ENCODE measurements around the gene RBM10.
A peak's percentile ranks its signal among the peaks of the same experiment; 100 is the strongest.
"Not testable (repeated sequence)": the region's sequence is repeated elsewhere in the genome, so short reads cannot be mapped to it uniquely, and the experiment has no call there.

The RBM10 gene

GRCh38 chrX:47144626-47145394 is at the start of gene RBM10, which contains the start of gene NDUFB11:
Gene RBM10 (plus strand): TSS chrX:47145221. CDS start chrX:47147482, 2,261 bp downstream.
Gene NDUFB11 (minus strand): TSS chrX:47144702. CDS start chrX:47144679, 23 bp downstream.
- peak within 1 kb of the TSS; percentile 99 to 100 for H3K27ac Mint-ChIP-seq
- ATAC-seq = peak; percentile 96
- H3K4me1 Mint-ChIP-seq = peaks cover 32% of the 10 kb centered on the region

GRCh38 chrX:47097018-47097417 is 48.0 kb upstream of the RBM10 start:
- Mint-ChIP-seq H3K27ac (no peak overlapping the region), H3K4me3 (no peak overlapping the region), H3K4me1 (no peaks in the 10 kb centered on the region), H3K27me3 (no peaks in the 10 kb centered on the region), H3K9me3 (no peaks in the 10 kb centered on the region)
- ATAC-seq (no peak), DNase-seq (no peak)

More at GRCh38 chrX:47144626-47145394, at the start of gene RBM10, which contains the start of gene NDUFB11:
- Mint-ChIP-seq H3K9me3 (no peaks in the 10 kb centered on the region), H3K27me3 (no peaks in the 10 kb centered on the region), H3K4me3 (peak within 1 kb of the TSS; percentile 98 to 99)
- DNase-seq = peak; percentile 86 to 95

GRCh38 chrX:47098338-47099094 is 46.5 kb upstream of the RBM10 start:
- H3K9me3 Mint-ChIP-seq = no peaks in the 10 kb centered on the region
- no peaks in the 10 kb centered on the region for H3K4me1 Mint-ChIP-seq
- H3K27me3 Mint-ChIP-seq = no peaks in the 10 kb centered on the region
- ATAC-seq (no peak), DNase-seq (no peak)
- H3K27ac Mint-ChIP-seq = no peak overlapping the region
- no peak overlapping the region for H3K4me3 Mint-ChIP-seq

- no peak for ATAC-seq
- DNase-seq = no peak
- Mint-ChIP-seq H3K27me3 (no peaks in the 10 kb centered on the region), H3K27ac (no peak overlapping the region), H3K4me1 (no peaks in the 10 kb centered on the region), H3K9me3 (no peaks in the 10 kb centered on the region), H3K4me3 (no peak overlapping the region)
Measured at GRCh38 chrX:47101206-47101605, 43.8 kb upstream of the RBM10 start.

- not testable (repeated sequence) for ATAC-seq
Measured at GRCh38 chrX:47110936-47111615, 33.9 kb upstream of the RBM10 start.

GRCh38 chrX:47112316-47112954 is 32.6 kb upstream of the RBM10 start:
- DNase-seq = no peak
- Mint-ChIP-seq H3K4me1 (no peaks in the 10 kb centered on the region), H3K9me3 (no peaks in the 10 kb centered on the region), H3K27ac (no peak overlapping the region), H3K4me3 (no peak overlapping the region), H3K27me3 (no peaks in the 10 kb centered on the region)
- ATAC-seq = no peak

More at GRCh38 chrX:47110936-47111615, 33.9 kb upstream of the RBM10 start:
- H3K9me3 Mint-ChIP-seq, DNase-seq, H3K4me3 Mint-ChIP-seq, H3K27me3 Mint-ChIP-seq, H3K4me1 Mint-ChIP-seq: not testable (repeated sequence)
- peak overlapping the region in 1 of 2 donors; percentile 76 for H3K27ac Mint-ChIP-seq

GRCh38 chrX:47116551-47117110 is 28.4 kb upstream of the RBM10 start:
- not testable (repeated sequence) for ATAC-seq, H3K27me3 Mint-ChIP-seq, DNase-seq, H3K9me3 Mint-ChIP-seq, H3K4me1 Mint-ChIP-seq, H3K4me3 Mint-ChIP-seq
- peak overlapping the region in 1 of 2 donors; percentile 78 for H3K27ac Mint-ChIP-seq

GRCh38 chrX:47124466-47124865 is 20.6 kb upstream of the RBM10 start:
- not testable (repeated sequence) for H3K27me3 Mint-ChIP-seq, DNase-seq, H3K4me1 Mint-ChIP-seq, ATAC-seq, H3K9me3 Mint-ChIP-seq, H3K4me3 Mint-ChIP-seq
- H3K27ac Mint-ChIP-seq = peak overlapping the region; percentile 43 to 71

- Mint-ChIP-seq H3K4me3 (peak overlapping the region; percentile 97), H3K9me3 (no peaks in the 10 kb centered on the region), H3K27ac (peak overlapping the region; percentile 99), H3K4me1 (no peaks in the 10 kb centered on the region), H3K27me3 (no peaks in the 10 kb centered on the region)
- ATAC-seq (peak; percentile 99), DNase-seq (peak; percentile 90 to 93)
Measured at GRCh38 chrX:47129157-47129898, 15.7 kb upstream of the RBM10 start.

GRCh38 chrX:47129899-47130358 is 15.1 kb upstream of the RBM10 start:
- Mint-ChIP-seq H3K4me1 (no peaks in the 10 kb centered on the region), H3K4me3 (peak overlapping the region; percentile 97), H3K27ac (no peak overlapping the region), H3K27me3 (no peaks in the 10 kb centered on the region), H3K9me3 (no peaks in the 10 kb centered on the region)
- no peak for ATAC-seq
- DNase-seq = no peak

- Mint-ChIP-seq H3K27ac (no peak overlapping the region), H3K27me3 (no peaks in the 10 kb centered on the region), H3K9me3 (no peaks in the 10 kb centered on the region), H3K4me3 (no peak overlapping the region), H3K4me1 (no peaks in the 10 kb centered on the region)
- ATAC-seq (no peak), DNase-seq (no peak)
Measured at GRCh38 chrX:47133493-47133892, 11.5 kb upstream of the RBM10 start.

GRCh38 chrX:47135650-47136049 is 9.4 kb upstream of the RBM10 start:
- not testable (repeated sequence) for H3K27ac Mint-ChIP-seq, H3K4me1 Mint-ChIP-seq, H3K9me3 Mint-ChIP-seq, ATAC-seq, H3K4me3 Mint-ChIP-seq, H3K27me3 Mint-ChIP-seq, DNase-seq

GRCh38 chrX:47138171-47138570 is 6.8 kb upstream of the RBM10 start:
- DNase-seq (no peak), ATAC-seq (no peak)
- no peaks in the 10 kb centered on the region for H3K27me3 Mint-ChIP-seq
- no peaks in the 10 kb centered on the region for H3K9me3 Mint-ChIP-seq
- no peak overlapping the region for H3K4me3 Mint-ChIP-seq
- peaks cover 13% of the 10 kb centered on the region for H3K4me1 Mint-ChIP-seq
- no peak overlapping the region for H3K27ac Mint-ChIP-seq

GRCh38 chrX:47143894-47144625 is 961 bp upstream of the RBM10 start:
- H3K27ac Mint-ChIP-seq = peak overlapping the region; percentile 99 to 100
- DNase-seq (no peak), ATAC-seq (peak; percentile 18)
- peaks cover 32% of the 10 kb centered on the region for H3K4me1 Mint-ChIP-seq
- H3K27me3 Mint-ChIP-seq = no peaks in the 10 kb centered on the region
- peak overlapping the region; percentile 98 to 99 for H3K4me3 Mint-ChIP-seq
- H3K9me3 Mint-ChIP-seq = no peaks in the 10 kb centered on the region
